DMS79 treated with DMSO at 0.1 percent for 48 hours (cell line): ENCODE measurements around the gene MLLT10.

Experiments
- DNase-seq: peaks from one replicate; lab custom pipeline; 2025; lab: John Stamatoyannopoulos, UW

The MLLT10 gene

GRCh38 chr10:21501731-21502347 lies 32.2 kb upstream of the MLLT10 start:
- DNase-seq: no peak

GRCh38 chr10:21502348-21502740 lies 31.7 kb upstream of the MLLT10 start:
- DNase-seq: no peak

GRCh38 chr10:21503542-21503941 lies 30.5 kb upstream of the MLLT10 start:
- DNase-seq: peak; percentile 45

- DNase-seq: no peak
Measured at GRCh38 chr10:21505711-21506278, 28.2 kb upstream of the MLLT10 start.

- no peak for DNase-seq
Measured at GRCh38 chr10:21506351-21506750, 27.7 kb upstream of the MLLT10 start.

GRCh38 chr10:21507150-21507549 lies 26.9 kb upstream of the MLLT10 start:
- no peak for DNase-seq

- DNase-seq: no peak
Measured at GRCh38 chr10:21508706-21509331, 25.2 kb upstream of the MLLT10 start.

- no peak for DNase-seq
Measured at GRCh38 chr10:21509341-21510240, 24.4 kb upstream of the MLLT10 start.

- DNase-seq: no peak
Measured at GRCh38 chr10:21510241-21511094, 23.6 kb upstream of the MLLT10 start.

- DNase-seq: no peak
Measured at GRCh38 chr10:21511095-21511570, 22.9 kb upstream of the MLLT10 start.

GRCh38 chr10:21511946-21512572 lies 22.0 kb upstream of the MLLT10 start:
- no peak for DNase-seq

GRCh38 chr10:21512573-21513404 lies 21.2 kb upstream of the MLLT10 start:
- DNase-seq: no peak

- no peak for DNase-seq
Measured at GRCh38 chr10:21513405-21513788, 20.6 kb upstream of the MLLT10 start.

- no peak for DNase-seq
Measured at GRCh38 chr10:21514129-21514817, 19.8 kb upstream of the MLLT10 start.

GRCh38 chr10:21514818-21515351 lies 19.1 kb upstream of the MLLT10 start:
- no peak for DNase-seq

GRCh38 chr10:21515361-21516241 lies 18.4 kb upstream of the MLLT10 start:
- DNase-seq: peak; percentile 30

- DNase-seq: no peak
Measured at GRCh38 chr10:21516242-21517131, 17.5 kb upstream of the MLLT10 start.
